ENCODE data around the gene THSD4.

DNA sequence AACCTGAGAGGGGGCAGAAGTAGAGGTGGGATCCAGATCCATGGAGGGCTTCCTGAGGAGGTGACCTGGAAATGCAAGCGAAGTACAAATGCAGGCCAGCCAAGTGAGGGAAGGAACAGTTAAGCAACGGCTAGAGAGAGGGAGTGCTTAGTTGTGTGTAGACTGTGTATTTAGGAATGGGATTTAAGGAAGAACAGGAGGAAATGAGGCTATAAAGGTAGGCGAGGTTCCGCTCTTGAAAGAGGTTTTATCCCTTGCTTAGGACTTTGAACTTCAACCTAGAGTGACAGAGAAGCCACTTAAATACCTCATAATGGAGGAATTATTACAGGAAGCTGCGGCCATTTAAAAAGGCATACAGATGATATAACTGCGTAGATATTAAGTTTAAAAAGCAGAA, 295.1 kb downstream of the THSD4 start:
- TF ChIP-seq CTCF (optimal IDR thresholded peaks at IDR 0.05 in 1 of 3, IDR thresholded peaks at IDR 0.05 in 1 of 3, conservative IDR thresholded peaks at IDR 0.05 in 1 of 3; ENCODE audit: extremely low read depth in 1 of 3, insufficient read depth in 2 of 3, low read length in 3 of 3) (no peak), EZH2 (IDR thresholded peaks at IDR 0.05; ENCODE audit: low read length) (no peak)
